ENCODE measurements around the gene RNF41.

DNA sequence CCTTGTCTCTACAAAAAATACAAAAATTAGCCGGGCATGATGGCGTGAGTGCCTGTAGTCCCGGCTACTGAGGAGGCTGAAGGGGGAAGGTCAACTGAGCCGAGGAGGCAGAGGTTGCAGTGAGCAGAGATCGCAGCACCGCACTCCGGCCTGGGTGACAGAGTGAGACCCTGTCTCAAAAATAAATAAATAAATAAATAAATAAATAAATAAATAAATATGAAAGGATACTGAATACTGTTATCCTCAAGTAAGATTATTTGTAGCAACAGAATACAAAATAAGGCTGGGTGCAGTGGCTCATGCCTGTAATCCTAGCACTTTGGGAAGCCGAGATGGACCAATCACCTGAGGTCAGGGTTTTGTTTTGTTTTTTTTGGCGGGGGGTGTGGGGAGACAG is 1.9 kb downstream of the RNF41 start:
- TF ChIP-seq POLR2A (IDR thresholded peaks at IDR 0.05; ENCODE audit: low read depth, low read length) (no peak), POLR2AphosphoS5 (IDR thresholded peaks at IDR 0.05; ENCODE audit: low read depth, low read length) (no peak)
